ENCODE data around the gene MEI1.

GRCh38 chr22:41753984-41754383 is 54.7 kb downstream of the MEI1 start:
- TF ChIP-seq POLR2A (IDR thresholded peaks at IDR 0.05) (no peak), CTCF (IDR thresholded peaks at IDR 0.05) (no peak)
